Small intestine (tissue), 7 donors: ENCODE data around the gene RAB4B. TPM values are rescaled to one million over a fixed set of nuclear protein-coding genes. Genes with fewer than 3 reads are reported as not detected.

Source experiments
- DNase-seq, 2 donors: peaks; one replicate each; pipeline versions ENCODE4 v3.0.0 to v3.0.0-alpha.2; 2013
- FAIRE-seq: peaks from 2 replicates; lab custom pipeline; 2012; peaks lifted over from hg19 to GRCh38; lab: Jason Lieb, UNC
- H3K27ac ChIP-seq, 3 donors: one replicate each; pipeline ENCODE4 v1.5.1; 2013; ENCODE audit warnings: low read length in 2 of 3, mild to moderate bottlenecking in 2 of 3, control low read depth in 1 of 3, inconsistent platforms in 1 of 3, low read depth in 1 of 3, moderate library complexity in 1 of 3
- H3K27me3 ChIP-seq, 3 donors: one replicate each; pipeline ENCODE4 v1.6.1; 2013; ENCODE audit warnings: low read length in 3 of 3, inconsistent platforms in 1 of 3; ENCODE audit not compliant: control insufficient read depth in 3 of 3, insufficient read depth in 3 of 3
- H3K36me3 ChIP-seq, 3 donors: one replicate each; pipeline ENCODE4 v1.6.1; 2013; ENCODE audit warnings: low read length in 3 of 3, inconsistent platforms in 1 of 3, low read depth in 1 of 3, mild to moderate bottlenecking in 1 of 3, moderate library complexity in 1 of 3; ENCODE audit not compliant: control insufficient read depth in 3 of 3, insufficient read depth in 2 of 3
- H3K4me1 ChIP-seq, 3 donors: one replicate each; pipeline ENCODE4 v1.6.1; 2013; ENCODE audit warnings: low read length in 2 of 3, inconsistent platforms in 1 of 3, low read depth in 1 of 3, mild to moderate bottlenecking in 1 of 3, moderate library complexity in 1 of 3; ENCODE audit not compliant: control insufficient read depth in 3 of 3, insufficient read depth in 2 of 3
- H3K4me3 ChIP-seq, 3 donors: one replicate each; pipeline ENCODE4 v1.5.1; 2013; ENCODE audit warnings: low read length in 3 of 3, control low read depth in 1 of 3, inconsistent platforms in 1 of 3, low read depth in 1 of 3, mild to moderate bottlenecking in 1 of 3, moderate library complexity in 1 of 3
- H3K9me3 ChIP-seq, 2 donors: one replicate each; pipeline ENCODE4 v1.6.1; 2013; ENCODE audit warnings: low read depth in 1 of 2, low read length in 1 of 2; ENCODE audit not compliant: control insufficient read depth in 2 of 2, insufficient read depth in 1 of 2
- WGBS, 3 donors: extraction: QIAGEN DNeasy Blood & Tissue Kit; methylation state at CpG; one replicate each; pipeline ENCODE4 v1.1.7; 2013; 5-methylcytosine and 5-hydroxymethylcytosine counted together
- polyA plus RNA-seq, 4 donors: library from polyadenylated mRNA; stranded (reverse) in 3 of 4; unstranded in 1 of 4; fragments of 200-250 nt in 3 of 4; fragments of 120-200 nt in 1 of 4; gene quantifications; one replicate each; pipeline versions ENCODE4 v1.2.1 to v1.2.3, GENCODE V29; 2013
- donor health status: healthy with polysubstance abuse.
- donor health status: control.
- donor health status: control.
- donor health status: Bipolar disorder and iron deficiency.
- donor health status: healthy.

The RAB4B gene
- polyA plus RNA-seq, 4 donors: 20.1 to 48.1 (median 43.1) TPM

GRCh38 chr19:40739030-40739839 is 38.8 kb upstream of the RAB4B start:
- H3K27me3 ChIP-seq: no peaks in the 10 kb centered on the region
- H3K9me3 ChIP-seq: no peaks in the 10 kb centered on the region
- 53 to 72% (median 61%) methylated on average over 22 of the region's 22 CpGs for WGBS, 3 donors
- DNase-seq (peak in 1 of 2 donors; percentile 63), FAIRE-seq (no peak)
- peak overlapping the region in 2 of 3 donors; percentile 22 for H3K27ac ChIP-seq
- H3K4me1 ChIP-seq: peaks cover 0 to 12% (median 0%) of the 10 kb centered on the region in 3 donors
- no peak overlapping the region for H3K4me3 ChIP-seq
- peaks cover 0 to 94% (median 9%) of the 10 kb centered on the region in 3 donors for H3K36me3 ChIP-seq

- no peaks in the 10 kb centered on the region for H3K9me3 ChIP-seq
- peaks cover 0 to 88% (median 9%) of the 10 kb centered on the region in 3 donors for H3K36me3 ChIP-seq
- WGBS, 3 donors: 81 to 85% (median 82%) methylated on average over 16 of the region's 16 CpGs
- no peak overlapping the region for H3K4me3 ChIP-seq
- peaks cover 0 to 12% (median 0%) of the 10 kb centered on the region in 3 donors for H3K4me1 ChIP-seq
- no peak for FAIRE-seq
- H3K27ac ChIP-seq: peak overlapping the region in 1 of 3 donors; percentile 33
- DNase-seq: no peak
- no peaks in the 10 kb centered on the region for H3K27me3 ChIP-seq
Observed at GRCh38 chr19:40739871-40740703, 38.0 kb upstream of the RAB4B start.

- DNase-seq (no peak), FAIRE-seq (no peak)
- no peak overlapping the region for H3K4me3 ChIP-seq
- H3K9me3 ChIP-seq: no peaks in the 10 kb centered on the region
- H3K36me3 ChIP-seq: peaks cover 0 to 84% (median 9%) of the 10 kb centered on the region in 3 donors
- peak overlapping the region in 2 of 3 donors; percentile 2 to 33 for H3K27ac ChIP-seq
- H3K4me1 ChIP-seq: peaks cover 0 to 12% (median 0%) of the 10 kb centered on the region in 3 donors
- no peaks in the 10 kb centered on the region for H3K27me3 ChIP-seq
- 67 to 76% (median 72%) methylated on average over 6 of the region's 6 CpGs for WGBS, 3 donors
Observed at GRCh38 chr19:40740747-40741146, 37.3 kb upstream of the RAB4B start.

- DNase-seq (no peak), FAIRE-seq (no peak)
- no peaks in the 10 kb centered on the region for H3K9me3 ChIP-seq
- WGBS, 3 donors: 82 to 90% (median 86%) methylated on average over 10 of the region's 10 CpGs
- peaks cover 0 to 73% (median 9%) of the 10 kb centered on the region in 3 donors for H3K36me3 ChIP-seq
- H3K27ac ChIP-seq: peak overlapping the region in 2 of 3 donors; percentile 6 to 8
- no peaks in the 10 kb centered on the region for H3K27me3 ChIP-seq
- peaks cover 0 to 11% (median 0%) of the 10 kb centered on the region in 3 donors for H3K4me1 ChIP-seq
- no peak overlapping the region for H3K4me3 ChIP-seq
Observed at GRCh38 chr19:40741527-40742390, 36.3 kb upstream of the RAB4B start.

GRCh38 chr19:40742477-40742876 is 35.6 kb upstream of the RAB4B start:
- no peak overlapping the region for H3K27ac ChIP-seq
- H3K4me1 ChIP-seq: peaks cover 0 to 11% (median 0%) of the 10 kb centered on the region in 3 donors
- WGBS, 3 donors: 30 to 71% (median 43%) methylated on average over 17 of the region's 17 CpGs
- H3K9me3 ChIP-seq: no peaks in the 10 kb centered on the region
- H3K36me3 ChIP-seq: peaks cover 0 to 68% (median 6%) of the 10 kb centered on the region in 3 donors
- DNase-seq: peak in 1 of 2 donors; percentile 60
- no peak for FAIRE-seq
- no peaks in the 10 kb centered on the region for H3K27me3 ChIP-seq
- no peak overlapping the region for H3K4me3 ChIP-seq

DNA sequence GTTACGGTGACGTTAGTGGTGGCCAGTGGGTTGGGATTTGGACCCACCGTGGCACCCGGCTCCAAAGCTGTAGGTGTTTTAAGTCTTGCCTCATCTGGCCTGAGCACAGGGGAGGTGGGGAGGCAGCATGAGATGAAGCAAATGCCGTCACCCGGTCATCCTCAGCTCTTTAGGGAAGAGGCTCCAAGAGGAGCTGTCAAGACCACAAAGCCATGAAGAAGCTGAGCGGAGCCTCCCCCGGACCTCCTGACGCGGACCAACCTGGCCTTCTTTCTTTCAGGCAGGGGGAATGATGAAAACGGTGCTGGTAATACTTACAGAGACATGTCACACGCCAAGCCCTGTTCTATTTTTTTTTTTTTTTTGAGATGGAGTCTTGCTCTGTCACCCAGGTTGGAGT is 35.2 kb upstream of the RAB4B start:
- Histone ChIP-seq H3K4me3 (no peak overlapping the region), H3K4me1 (peaks cover 0 to 11% (median 0%) of the 10 kb centered on the region in 3 donors), H3K27ac (no peak overlapping the region), H3K36me3 (peaks cover 0 to 66% (median 5%) of the 10 kb centered on the region in 3 donors), H3K9me3 (no peaks in the 10 kb centered on the region), H3K27me3 (no peaks in the 10 kb centered on the region)
- DNase-seq (no peak), FAIRE-seq (no peak)
- 86 to 93% (median 91%) methylated on average over 12 of the region's 12 CpGs for WGBS, 3 donors

- DNase-seq (no peak), FAIRE-seq (no peak)
- peaks cover 0 to 61% (median 5%) of the 10 kb centered on the region in 3 donors for H3K36me3 ChIP-seq
- no peak overlapping the region for H3K4me3 ChIP-seq
- H3K4me1 ChIP-seq: peaks cover 0 to 11% (median 0%) of the 10 kb centered on the region in 3 donors
- no peaks in the 10 kb centered on the region for H3K27me3 ChIP-seq
- H3K9me3 ChIP-seq: no peaks in the 10 kb centered on the region
- H3K27ac ChIP-seq: no peak overlapping the region
- WGBS, 3 donors: 92 to 94% (median 92%) methylated on average over 10 of the region's 10 CpGs
Observed at GRCh38 chr19:40743926-40744325, 34.1 kb upstream of the RAB4B start.
